Measurements from ENCODE around the gene PABPC1L. TPM values are rescaled to one million over a fixed set of nuclear protein-coding genes. Genes with fewer than 3 reads are reported as not detected.

Gene PABPC1L
- total RNA-seq, 1 experiment from 2014 or later, result 17.8 TPM

- Histone ChIP-seq H3K27me3 (ENCODE audit: control insufficient read depth, insufficient read depth, low read length) (no peaks in the 10 kb centered on the region), H3K4me3 (ENCODE audit: insufficient read depth, low read depth, low read length) (no peak overlapping the region), H3K36me3 (replicated peaks; ENCODE audit: control insufficient read depth, insufficient read depth, low read length) (peaks cover 31% of the 10 kb centered on the region)
- DNase-seq, result no peak
Observed at GRCh38 chr20:44945261-44945660, 35.4 kb downstream of the PABPC1L start.

GRCh38 chr20:44946271-44946852 lies 36.5 kb downstream of the PABPC1L start:
- Histone ChIP-seq H3K36me3 (replicated peaks; ENCODE audit: control insufficient read depth, insufficient read depth, low read length) (peaks cover 35% of the 10 kb centered on the region), H3K27me3 (ENCODE audit: control insufficient read depth, insufficient read depth, low read length) (no peaks in the 10 kb centered on the region), H3K4me3 (ENCODE audit: insufficient read depth, low read depth, low read length) (no peak overlapping the region)
- no peak for DNase-seq

GRCh38 chr20:44948107-44948506 lies 38.2 kb downstream of the PABPC1L start:
- H3K4me3 ChIP-seq (ENCODE audit: insufficient read depth, low read depth, low read length), result no peak overlapping the region
- no peak for DNase-seq
- H3K36me3 ChIP-seq (replicated peaks; ENCODE audit: control insufficient read depth, insufficient read depth, low read length), result peaks cover 35% of the 10 kb centered on the region
- no peaks in the 10 kb centered on the region for H3K27me3 ChIP-seq (ENCODE audit: control insufficient read depth, insufficient read depth, low read length)

DNA sequence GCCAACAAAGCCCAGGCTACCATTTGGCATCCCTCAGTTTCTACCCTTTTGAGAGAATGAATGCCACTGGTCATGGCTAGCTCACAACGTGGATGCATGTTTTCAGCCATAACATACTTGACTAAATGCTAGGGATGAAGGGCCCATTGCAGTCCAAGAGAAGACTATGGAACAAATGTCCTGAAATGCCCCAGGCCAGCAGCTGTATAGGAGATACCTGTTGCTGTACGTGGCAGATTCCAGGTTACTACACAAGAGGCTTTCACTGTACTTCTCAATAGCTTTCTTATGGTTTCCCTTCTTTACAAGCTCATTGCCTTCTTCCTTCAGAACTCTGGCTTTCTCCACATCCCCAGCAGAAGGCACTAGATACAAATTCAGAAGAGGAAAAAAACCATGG lies 38.7 kb downstream of the PABPC1L start:
- Histone ChIP-seq H3K27me3 (ENCODE audit: control insufficient read depth, insufficient read depth, low read length) (no peaks in the 10 kb centered on the region), H3K4me3 (ENCODE audit: insufficient read depth, low read depth, low read length) (no peak overlapping the region), H3K36me3 (replicated peaks; ENCODE audit: control insufficient read depth, insufficient read depth, low read length) (peaks cover 33% of the 10 kb centered on the region)
- DNase-seq, result no peak

- DNase-seq, result no peak
- Histone ChIP-seq H3K36me3 (replicated peaks; ENCODE audit: control insufficient read depth, insufficient read depth, low read length) (peaks cover 40% of the 10 kb centered on the region), H3K27me3 (ENCODE audit: control insufficient read depth, insufficient read depth, low read length) (no peaks in the 10 kb centered on the region), H3K4me3 (ENCODE audit: insufficient read depth, low read depth, low read length) (no peak overlapping the region)
Observed at GRCh38 chr20:44950368-44950767, 40.5 kb downstream of the PABPC1L start.

DNA sequence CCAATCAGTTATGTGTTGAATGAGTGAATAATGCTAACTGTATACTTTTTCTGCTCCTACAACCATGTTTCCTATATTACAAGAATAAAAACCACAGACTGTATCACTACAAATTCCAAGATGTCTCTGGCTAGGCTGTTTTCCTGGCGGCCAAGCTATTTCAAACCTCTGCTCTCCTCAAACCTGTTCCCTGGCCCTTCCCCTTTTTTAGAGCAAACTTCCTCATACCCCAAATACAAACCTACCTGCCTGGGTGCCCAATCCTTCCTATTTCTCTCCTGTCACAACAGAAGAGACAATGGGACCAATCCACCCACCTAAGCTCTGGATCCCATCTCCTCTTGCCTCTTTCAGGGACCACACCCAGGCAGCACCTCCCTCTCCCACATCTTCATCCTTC lies 42.9 kb downstream of the PABPC1L start:
- no peak for DNase-seq
- Histone ChIP-seq H3K36me3 (replicated peaks; ENCODE audit: control insufficient read depth, insufficient read depth, low read length) (peaks cover 42% of the 10 kb centered on the region), H3K27me3 (ENCODE audit: control insufficient read depth, insufficient read depth, low read length) (no peaks in the 10 kb centered on the region), H3K4me3 (ENCODE audit: insufficient read depth, low read depth, low read length) (no peak overlapping the region)

DNA sequence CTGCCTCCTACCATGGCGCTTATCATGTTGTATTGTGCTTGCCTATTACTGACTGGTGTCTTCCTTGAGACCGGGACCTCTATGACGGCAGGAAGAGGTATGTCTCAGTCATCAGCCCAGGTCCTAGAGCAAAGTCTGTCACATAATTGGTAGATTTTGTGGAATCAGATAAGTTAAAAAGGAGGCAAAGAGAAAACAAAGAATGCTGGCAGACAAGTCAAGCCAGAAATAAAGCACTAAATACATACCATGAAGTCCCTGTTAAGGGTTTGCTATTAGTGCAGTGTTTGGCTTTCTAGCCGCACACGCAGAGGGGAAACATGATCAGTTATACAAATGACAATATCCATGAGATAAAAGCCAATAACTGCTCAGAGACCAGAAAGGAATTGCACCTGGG lies 44.4 kb downstream of the PABPC1L start:
- H3K27me3 ChIP-seq (ENCODE audit: control insufficient read depth, insufficient read depth, low read length), result no peaks in the 10 kb centered on the region
- peaks cover 34% of the 10 kb centered on the region for H3K36me3 ChIP-seq (replicated peaks; ENCODE audit: control insufficient read depth, insufficient read depth, low read length)
- DNase-seq, result no peak
- H3K4me3 ChIP-seq (ENCODE audit: insufficient read depth, low read depth, low read length), result no peak overlapping the region

DNA sequence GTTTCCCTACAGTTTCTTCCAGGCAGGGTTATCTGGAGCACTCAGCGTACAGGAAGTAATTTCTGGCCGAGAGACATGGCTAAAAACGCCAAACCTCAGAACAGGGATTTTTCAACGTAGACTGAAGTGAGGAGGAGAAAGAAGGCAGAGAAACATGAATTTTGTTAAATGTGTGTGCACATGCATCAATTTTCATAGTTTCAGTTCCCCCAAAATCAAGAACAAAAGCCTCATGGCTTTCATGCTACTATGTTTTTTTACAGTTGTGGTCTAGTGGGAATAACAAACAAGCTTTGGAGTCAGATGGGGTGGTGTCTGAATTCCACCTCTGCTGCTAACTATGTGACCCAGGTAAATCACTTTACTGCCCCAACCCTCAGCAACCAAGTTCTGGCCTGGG lies 45.4 kb downstream of the PABPC1L start:
- no peak for DNase-seq
- Histone ChIP-seq H3K4me3 (ENCODE audit: insufficient read depth, low read depth, low read length) (no peak overlapping the region), H3K27me3 (ENCODE audit: control insufficient read depth, insufficient read depth, low read length) (no peaks in the 10 kb centered on the region), H3K36me3 (replicated peaks; ENCODE audit: control insufficient read depth, insufficient read depth, low read length) (peaks cover 29% of the 10 kb centered on the region)

- DNase-seq, result no peak
- peaks cover 4% of the 10 kb centered on the region for H3K27me3 ChIP-seq (ENCODE audit: control insufficient read depth, insufficient read depth, low read length)
- no peak overlapping the region for H3K4me3 ChIP-seq (ENCODE audit: insufficient read depth, low read depth, low read length)
- H3K36me3 ChIP-seq (replicated peaks; ENCODE audit: control insufficient read depth, insufficient read depth, low read length), result peaks cover 24% of the 10 kb centered on the region
Observed at GRCh38 chr20:44956410-44956809, 46.5 kb downstream of the PABPC1L start.

- Histone ChIP-seq H3K4me3 (ENCODE audit: insufficient read depth, low read depth, low read length) (no peak overlapping the region), H3K27me3 (ENCODE audit: control insufficient read depth, insufficient read depth, low read length) (peaks cover 5% of the 10 kb centered on the region), H3K36me3 (replicated peaks; ENCODE audit: control insufficient read depth, insufficient read depth, low read length) (peaks cover 15% of the 10 kb centered on the region)
- no peak for DNase-seq
Observed at GRCh38 chr20:44958276-44958675, 48.4 kb downstream of the PABPC1L start.

DNA sequence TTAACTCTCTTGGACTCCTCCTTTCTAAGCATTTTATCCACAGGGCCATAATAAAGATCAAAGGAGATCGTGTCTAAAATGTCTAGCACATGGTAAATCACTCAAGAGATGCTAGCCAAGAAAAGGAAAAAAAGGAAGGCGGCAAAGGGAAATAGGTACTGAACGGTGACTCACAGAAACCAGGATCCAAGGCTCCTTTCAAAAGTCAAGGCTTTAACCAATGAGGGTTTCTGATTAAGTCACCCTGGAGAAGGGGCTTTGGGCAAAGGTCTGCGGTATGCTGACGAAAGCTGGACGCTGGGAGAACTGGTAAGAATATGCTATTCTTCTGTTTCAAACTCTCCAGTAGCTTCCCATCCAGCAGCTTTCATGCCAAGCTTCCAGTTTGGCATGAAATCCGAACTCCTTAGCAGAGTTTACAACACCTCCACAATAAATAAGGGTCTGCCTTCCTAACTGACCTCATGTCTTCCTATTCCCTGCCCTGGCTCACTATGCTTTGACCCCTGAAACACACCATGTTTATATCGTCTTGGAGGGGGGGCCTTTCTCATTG lies 49.3 kb downstream of the PABPC1L start:
- H3K27me3 ChIP-seq (ENCODE audit: control insufficient read depth, insufficient read depth, low read length), result peaks cover 6% of the 10 kb centered on the region
- DNase-seq, result no peak
- H3K4me3 ChIP-seq (ENCODE audit: insufficient read depth, low read depth, low read length), result peak overlapping the region; percentile 88
- H3K36me3 ChIP-seq (replicated peaks; ENCODE audit: control insufficient read depth, insufficient read depth, low read length), result peaks cover 13% of the 10 kb centered on the region

- peaks cover 6% of the 10 kb centered on the region for H3K27me3 ChIP-seq (ENCODE audit: control insufficient read depth, insufficient read depth, low read length)
- peak; percentile 44 for DNase-seq
- peaks cover 11% of the 10 kb centered on the region for H3K36me3 ChIP-seq (replicated peaks; ENCODE audit: control insufficient read depth, insufficient read depth, low read length)
- peak overlapping the region; percentile 88 for H3K4me3 ChIP-seq (ENCODE audit: insufficient read depth, low read depth, low read length)
Observed at GRCh38 chr20:44959638-44960102, 49.8 kb downstream of the PABPC1L start.

DNA sequence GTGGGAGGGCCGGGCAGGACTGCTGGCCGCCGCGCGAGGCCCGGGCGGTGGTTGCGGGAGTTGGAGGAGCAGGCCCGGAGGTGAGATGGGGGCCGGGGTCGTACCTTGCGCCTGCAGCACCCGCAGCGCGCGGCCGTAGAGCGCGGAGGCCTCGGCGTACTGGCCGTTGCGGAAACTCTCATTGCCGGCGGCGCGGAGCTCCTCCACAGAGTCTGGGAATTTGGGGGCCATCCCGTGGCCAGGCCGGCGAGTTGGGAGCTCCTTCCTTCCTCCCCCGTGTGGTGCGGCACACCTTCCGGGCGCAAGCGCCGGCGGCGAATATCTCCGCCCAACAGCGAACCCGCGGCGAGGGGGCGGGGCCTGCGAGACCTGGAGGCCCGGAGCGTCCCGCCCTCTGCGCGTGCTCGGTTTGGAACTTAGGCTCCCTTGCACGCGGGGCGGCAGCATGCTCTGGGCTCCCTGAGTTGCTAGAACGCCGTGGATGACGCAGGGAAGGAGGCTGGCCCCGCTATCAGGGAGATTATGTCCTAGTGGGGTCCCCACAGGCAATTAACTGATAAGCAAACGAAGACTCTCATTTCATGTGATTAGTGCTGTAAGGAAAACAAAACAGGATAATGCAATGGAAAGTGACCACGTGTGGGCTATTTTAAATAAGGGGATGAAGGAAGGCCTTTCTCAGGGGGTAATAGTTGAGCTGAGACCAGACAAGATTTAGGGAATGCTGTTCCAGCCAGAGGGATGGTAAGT lies 50.4 kb downstream of the PABPC1L start, which contains the start of gene TOMM34:
Gene TOMM34, minus strand, starts transcription at position 295 of the 750 bp plus-strand sequence. Its CDS starts 64 bp downstream, at position 231.
- Histone ChIP-seq H3K27me3 (ENCODE audit: control insufficient read depth, insufficient read depth, low read length) (peaks cover 6% of the 10 kb centered on the region), H3K4me3 (ENCODE audit: insufficient read depth, low read depth, low read length) (peak within 1 kb of the TSS; percentile 88), H3K36me3 (replicated peaks; ENCODE audit: control insufficient read depth, insufficient read depth, low read length) (peaks cover 7% of the 10 kb centered on the region)
- DNase-seq, result peak; percentile 98

DNA sequence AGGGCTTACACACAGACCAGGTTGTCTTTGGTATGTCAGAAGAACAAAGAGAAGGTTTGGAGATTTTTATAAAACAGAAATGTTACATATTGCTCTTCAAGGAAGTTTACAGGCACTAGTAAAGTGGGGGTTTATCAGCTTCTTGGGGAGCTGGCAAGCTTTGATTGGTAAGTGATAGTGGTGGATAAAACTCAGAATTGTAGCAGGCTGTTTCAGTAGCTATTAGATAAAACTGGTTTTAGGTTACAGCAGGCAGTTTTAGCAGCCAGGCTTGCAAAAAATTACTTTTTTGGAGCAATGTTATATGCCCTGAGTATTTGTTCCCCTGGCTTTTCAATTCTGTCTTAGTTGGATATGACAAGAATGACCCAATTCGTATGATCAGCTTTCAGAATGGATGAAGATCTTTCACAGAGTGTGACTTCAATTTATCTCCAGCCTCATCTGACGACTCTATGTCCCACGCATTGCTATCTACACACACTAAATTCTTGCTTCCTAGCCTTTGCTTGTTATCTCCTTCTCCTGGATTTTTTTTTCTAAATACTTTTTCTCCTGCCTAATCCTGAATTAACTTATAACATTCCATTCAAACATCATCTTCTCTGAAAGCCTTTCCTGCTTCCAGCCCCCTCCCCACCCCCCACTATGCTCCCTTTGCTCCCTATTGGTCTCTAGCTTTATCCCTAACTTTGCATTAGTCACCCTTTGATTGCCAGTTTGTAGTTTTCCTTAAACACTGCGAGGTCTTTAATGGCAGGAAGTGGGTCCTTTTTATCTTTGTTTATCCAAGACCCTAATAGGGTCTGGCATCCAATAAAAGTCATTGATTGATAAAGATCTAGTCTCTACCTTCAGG lies 51.4 kb downstream of the PABPC1L start:
- peak; percentile 52 for DNase-seq
- no peak overlapping the region for H3K4me3 ChIP-seq (ENCODE audit: insufficient read depth, low read depth, low read length)

More for the DNA sequence above, 51.4 kb downstream of the PABPC1L start:
- peaks cover 2% of the 10 kb centered on the region; the same call in 1 of the 2 replicates for H3K36me3 ChIP-seq (replicated peaks; ENCODE audit: control insufficient read depth, insufficient read depth, low read length)
- H3K27me3 ChIP-seq (ENCODE audit: control insufficient read depth, insufficient read depth, low read length), result peaks cover 8% of the 10 kb centered on the region

Measured in H7 (cell line).